ENCODE measurements around the gene OR8B8.
A peak's percentile ranks its signal among the peaks of the same experiment; 100 is the strongest.
"Not testable (repeated sequence)": the region's sequence is repeated elsewhere in the genome, so short reads cannot be mapped to it uniquely, and the experiment has no call there.

The OR8B8 gene

DNA sequence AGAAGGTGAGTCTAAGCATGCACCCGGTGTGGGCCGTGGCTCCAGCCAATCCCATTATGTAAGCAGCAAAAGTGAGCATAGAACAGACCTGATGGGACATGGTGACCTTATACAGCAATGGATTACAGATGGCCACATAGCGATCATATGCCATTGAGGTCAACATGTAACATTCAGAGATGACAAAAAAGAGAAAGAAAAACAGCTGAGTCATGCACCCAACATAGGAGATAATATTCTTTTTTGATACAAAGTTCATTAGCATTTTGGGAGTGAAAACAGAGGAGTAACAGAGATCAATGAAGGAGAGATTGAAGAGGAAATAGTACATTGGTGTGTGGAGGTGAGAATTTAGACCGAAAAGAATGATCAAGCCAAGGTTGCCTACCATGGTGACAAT, 48.6 kb downstream of the OR8B8 start:
- WGBS (ENCODE audit: insufficient coverage): no CpG with 5 or more reads among the region's 4 CpGs
- H3K36me3 ChIP-seq (ENCODE audit: control insufficient read depth in 4 of 4, insufficient read depth in 4 of 4, low read length in 3 of 4); H3K9me3 ChIP-seq (ENCODE audit: control extremely low read depth in 1 of 5, control insufficient read depth in 4 of 5, insufficient read depth in 2 of 5, low read depth in 1 of 5, low read length in 4 of 5); H3K4me3 ChIP-seq (ENCODE audit: control insufficient read depth in 1 of 7, extremely low read depth in 1 of 7, insufficient read depth in 4 of 7, low read depth in 2 of 7, low read length in 6 of 7); DNase-seq; H3K27ac ChIP-seq (ENCODE audit: insufficient read depth in 1 of 2, low read depth in 1 of 2, low read length in 2 of 2, poor library complexity in 1 of 2, severe bottlenecking in 2 of 2); POLR2A ChIA-PET; H3K27me3 ChIP-seq (replicated peaks in 2 of 5; ENCODE audit: control insufficient read depth in 4 of 5, insufficient read depth in 5 of 5, low read length in 4 of 5); H3K4me1 ChIP-seq (ENCODE audit: control extremely low read depth in 1 of 4, control insufficient read depth in 4 of 4, insufficient read depth in 4 of 4, low read length in 3 of 4): not testable (repeated sequence)
- CTCF ChIA-PET: interaction anchor here (0.6 kb wide), 1 partner anchor 412 kb away, joined by 4 read pairs; no protein-coding TSS in a partner anchor

DNA sequence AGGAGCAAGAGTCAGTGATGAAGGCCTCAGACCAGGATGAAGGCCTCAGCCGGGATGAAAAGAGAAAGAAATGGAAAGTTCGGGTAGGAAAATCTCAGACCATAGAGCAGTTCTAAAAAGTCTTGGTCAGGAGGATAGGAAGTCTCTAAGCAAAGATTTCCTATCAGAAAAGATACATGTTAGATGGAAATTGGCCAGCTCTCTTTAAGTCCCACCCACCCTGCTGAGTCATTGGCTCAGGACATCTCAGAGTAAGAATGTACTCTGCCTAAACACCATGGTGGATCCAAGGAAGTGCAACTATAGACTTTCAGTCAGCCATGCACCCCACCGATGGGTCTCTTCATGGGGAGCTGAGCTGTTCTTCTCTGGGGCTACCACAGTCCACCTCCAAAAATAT, 51.1 kb downstream of the OR8B8 start:
- Histone ChIP-seq H3K27me3 (replicated peaks in 2 of 5; ENCODE audit: control insufficient read depth in 4 of 5, insufficient read depth in 5 of 5, low read length in 4 of 5) (no peaks in the 10 kb centered on the region), H3K27ac (ENCODE audit: insufficient read depth in 1 of 2, low read depth in 1 of 2, low read length in 2 of 2, poor library complexity in 1 of 2, severe bottlenecking in 2 of 2) (no peak overlapping the region), H3K36me3 (ENCODE audit: control insufficient read depth in 4 of 4, insufficient read depth in 4 of 4, low read length in 3 of 4) (no peaks in the 10 kb centered on the region), H3K4me3 (ENCODE audit: control insufficient read depth in 1 of 7, extremely low read depth in 1 of 7, insufficient read depth in 4 of 7, low read depth in 2 of 7, low read length in 6 of 7) (no peak overlapping the region), H3K4me1 (ENCODE audit: control extremely low read depth in 1 of 4, control insufficient read depth in 4 of 4, insufficient read depth in 4 of 4, low read length in 3 of 4) (no peaks in the 10 kb centered on the region), H3K9me3 (ENCODE audit: control extremely low read depth in 1 of 5, control insufficient read depth in 4 of 5, insufficient read depth in 2 of 5, low read depth in 1 of 5, low read length in 4 of 5) (no peaks in the 10 kb centered on the region)
- 100% methylated on average over 2 of the region's 3 CpGs for WGBS (ENCODE audit: insufficient coverage)
- POLR2A ChIA-PET: interaction anchor here (0.6 kb wide), 1 partner anchor 1486 kb away, joined by 6 read pairs; no protein-coding TSS in a partner anchor
- CTCF ChIA-PET: no interaction called here
- DNase-seq: peak in 2 of 3 donors; percentile 17 to 29

All from common myeloid progenitor, CD34-positive (primary cell).